Measurements from ENCODE around the gene LAMA2. TPM values are rescaled to one million over a fixed set of nuclear protein-coding genes. Genes with fewer than 3 reads are reported as not detected.

The LAMA2 gene
- total and polyA plus RNA-seq, 2 experiments from 2014 or later: 0.91 to 6.4 TPM

- no peak overlapping the region for H3K27ac ChIP-seq (ENCODE audit: low read depth)
- no peak overlapping the region for H3K4me3 Mint-ChIP-seq
- ATAC-seq (no peak), DNase-seq (ENCODE audit: low spot score) (no peak)
- no peaks in the 10 kb centered on the region for H3K36me3 ChIP-seq (ENCODE audit: insufficient read depth)
- no peaks in the 10 kb centered on the region for H3K36me3 Mint-ChIP-seq (ENCODE audit: low read depth)
- H3K27me3 Mint-ChIP-seq (ENCODE audit: insufficient read depth, low read depth, poor library complexity): no peaks in the 10 kb centered on the region
- no peak overlapping the region for H2AFZ ChIP-seq
- H3K4me1 ChIP-seq (ENCODE audit: insufficient read depth): peaks cover 6% of the 10 kb centered on the region
- H3K4me2 ChIP-seq: no peak overlapping the region
- H3K4me3 ChIP-seq: no peak overlapping the region
- H3K9me2 ChIP-seq (ENCODE audit: insufficient read depth): no peaks in the 10 kb centered on the region
- TF ChIP-seq REST (IDR thresholded peaks at IDR 0.05; ENCODE audit: unreplicated experiment) (no peak), ZNF114 (CRISPR knock-in tag; IDR thresholded peaks at IDR 0.05) (no peak), EZH2 (IDR thresholded peaks at IDR 0.05; ENCODE audit: low read depth, unreplicated experiment) (no peak), JUNB (IDR thresholded peaks at IDR 0.05; ENCODE audit: unreplicated experiment) (no peak), NANOG (IDR thresholded peaks at IDR 0.05; ENCODE audit: borderline replicate concordance) (no peak), ZNF331 (CRISPR knock-in tag; IDR thresholded peaks at IDR 0.05; ENCODE audit: low read depth) (no peak), EZH2phosphoT487 (IDR thresholded peaks at IDR 0.05; ENCODE audit: unreplicated experiment) (no peak), CREB1 (CRISPR knock-in tag; IDR thresholded peaks at IDR 0.05; ENCODE audit: low read depth) (no peak), CTCF (conservative IDR thresholded peaks at IDR 0.05; ENCODE audit: low read depth in 2 of 2) (no peak), POLR2AphosphoS5 (IDR thresholded peaks at IDR 0.05; ENCODE audit: low read depth) (no peak), ETS1 (IDR thresholded peaks at IDR 0.05) (no peak), STAT1 (IDR thresholded peaks at IDR 0.05; ENCODE audit: unreplicated experiment) (no peak), ZNF462 (CRISPR knock-in tag; IDR thresholded peaks at IDR 0.05) (no peak)
- H3K4me1 Mint-ChIP-seq: peaks cover 10% of the 10 kb centered on the region
- no peaks in the 10 kb centered on the region for H3K27me3 ChIP-seq (ENCODE audit: insufficient read depth)
- H3F3A ChIP-seq (replicated peaks; ENCODE audit: low read depth): no peaks in the 10 kb centered on the region
- no peaks in the 10 kb centered on the region for H4K20me1 ChIP-seq (replicated peaks; ENCODE audit: insufficient read depth)
- H3K79me2 ChIP-seq (replicated peaks; ENCODE audit: insufficient read depth): no peaks in the 10 kb centered on the region
- H3K27ac Mint-ChIP-seq: no peak overlapping the region
- H3K9me3 Mint-ChIP-seq: no peaks in the 10 kb centered on the region
Observed at GRCh38 chr6:129507846-129508245, 624.9 kb downstream of the LAMA2 start.
